A549 (cell line): Measurements from ENCODE around the gene PDHX. TPM values are rescaled to one million over a fixed set of nuclear protein-coding genes. Genes with fewer than 3 reads are reported as not detected.

Source experiments
- ATAC-seq, 2 experiments: fragments of 200-7000 bp in 1 of 2; fragments of >200 bp in 1 of 2; cut with Nextera tagmentation in 1 of 2; cut with Tn5 transposase in 1 of 2; 3 replicates each; pipeline versions ENCODE4 v1.8.0 to v1.9.1; 2018 to 2020; ENCODE audit warnings: mild to moderate bottlenecking in 1 of 2, moderate library complexity in 1 of 2
- CTCF ChIA-PET: fragments of 300-600 bp; sonication (Branson Sonifier 250); formaldehyde crosslinking; extraction: SDS; loops from one replicate; lab custom pipeline; 2021; ENCODE audit warnings: antibody characterized with exemption, inconsistent platforms; lab: Yijun Ruan, JAX
- POLR2A ChIA-PET: fragments of 350-600 bp; formaldehyde crosslinking; extraction: SDS; loops from one replicate; lab custom pipeline; 2021; ENCODE audit warnings: antibody characterized with exemption, inconsistent platforms; lab: Yijun Ruan, JAX
- DNase-seq, 2 experiments: peaks; one replicate each; pipeline versions ENCODE4 v3.0.0 to v3.0.0-alpha.2; 2011 to 2016; ENCODE audit warnings: low read depth in 1 of 2, low spot score in 1 of 2
- FAIRE-seq: peaks from 2 replicates; lab custom pipeline; 2011; peaks lifted over from hg19 to GRCh38; lab: Jason Lieb, UNC
- H3K27ac ChIP-seq, 2 experiments: fragments of >200 bp; sonication (Bioruptor Twin); formaldehyde crosslinking; 3 replicates each; pipeline ENCODE4 v1.5.1; 2016 to 2017
- H3K4me1 ChIP-seq: fragments of >200 bp; sonication (Bioruptor Twin); formaldehyde crosslinking; 3 replicates; pipeline ENCODE4 v1.6.1; 2016
- H3K4me2 ChIP-seq: fragments of >200 bp; sonication (Bioruptor Twin); formaldehyde crosslinking; 3 replicates; pipeline ENCODE4 v1.6.1; 2016
- H3K4me3 ChIP-seq: fragments of >200 bp; sonication (Bioruptor Twin); formaldehyde crosslinking; 3 replicates; pipeline ENCODE4 v1.5.1; 2016
- H3K9me3 ChIP-seq: fragments of >200 bp; sonication (Bioruptor Twin); formaldehyde crosslinking; 3 replicates; pipeline ENCODE4 v1.6.1; 2016
- CBX2 ChIP-seq: fragments of 200-600 bp; sonication (generic); IDR thresholded peaks from 2 replicates; pipeline ENCODE4 v1.6.1; 2016; ENCODE audit warnings: low read depth, mild to moderate bottlenecking, borderline replicate concordance
- CBX8 ChIP-seq: fragments of 200-600 bp; sonication (generic); IDR thresholded peaks from 2 replicates; pipeline ENCODE4 v1.6.1; 2016
- CEBPB ChIP-seq, 2 experiments: fragments of >200 bp in 1 of 2; sonication (Bioruptor Twin) in 1 of 2; formaldehyde crosslinking in 1 of 2; IDR thresholded peaks; 2 replicates each; pipeline ENCODE4 v1.6.1; 2012 to 2016
- EHF ChIP-seq: fragments of 250-450 bp; sonication (Bioruptor Pico); IDR thresholded peaks from 2 replicates; pipeline ENCODE4 v1.5.0; 2020; ENCODE audit warnings: mild to moderate bottlenecking
- ELK1 ChIP-seq: fragments of 150-350 bp; IDR thresholded peaks from 2 replicates; pipeline ENCODE4 v1.6.1; 2014; ENCODE audit warnings: low read depth, mild to moderate bottlenecking, low read length
- FOSB ChIP-seq: fragments of 250-450 bp; sonication (Bioruptor Pico); IDR thresholded peaks from 2 replicates; pipeline ENCODE4 v1.5.0; 2020; ENCODE audit warnings: mild to moderate bottlenecking, moderate library complexity
- HOXB13 ChIP-seq: fragments of 250-450 bp; sonication (Bioruptor Pico); IDR thresholded peaks from 2 replicates; pipeline ENCODE4 v1.5.0; 2020; ENCODE audit warnings: low read depth, mild to moderate bottlenecking, moderate library complexity
- HOXB5 ChIP-seq: fragments of 250-450 bp; sonication (Bioruptor Pico); IDR thresholded peaks from 2 replicates; pipeline ENCODE4 v1.5.0; 2020; ENCODE audit warnings: mild to moderate bottlenecking, moderate library complexity
- JUN ChIP-seq, 2 experiments: fragments of >200 bp; sonication (Bioruptor Twin); formaldehyde crosslinking; IDR thresholded peaks; 2 replicates in 1 of 2; 3 replicates in 1 of 2; pipeline ENCODE4 v1.6.1; 2016 to 2017
- KDM1A ChIP-seq: fragments of 200-600 bp; sonication (generic); IDR thresholded peaks from 2 replicates; pipeline ENCODE4 v1.6.1; 2016; ENCODE audit warnings: low read depth, mild to moderate bottlenecking
- MAZ ChIP-seq: fragments of 150-350 bp; IDR thresholded peaks from 2 replicates; pipeline ENCODE4 v1.6.1; 2014; ENCODE audit warnings: antibody characterized with exemption, low read depth, low read length, borderline replicate concordance
- NFE2L2 ChIP-seq: fragments of 150-350 bp; conservative IDR thresholded peaks from 2 replicates; pipeline ENCODE4 v1.6.1; 2014; ENCODE audit warnings: low read length
- NPAS2 ChIP-seq: fragments of 250-450 bp; sonication (Bioruptor Pico); IDR thresholded peaks from 2 replicates; pipeline ENCODE4 v1.8.0; 2022; ENCODE audit warnings: mild to moderate bottlenecking, moderate library complexity, borderline replicate concordance
- RAD21 ChIP-seq, 2 experiments: fragments of >200 bp in 1 of 2; sonication (Bioruptor Twin) in 1 of 2; formaldehyde crosslinking in 1 of 2; IDR thresholded peaks in 1 of 2; conservative IDR thresholded peaks in 1 of 2; 2 replicates in 1 of 2; 3 replicates in 1 of 2; pipeline ENCODE4 v1.6.1; 2012 to 2018; ENCODE audit warnings: inconsistent platforms in 1 of 2
- RCOR1 ChIP-seq: fragments of 150-350 bp; IDR thresholded peaks from 2 replicates; pipeline ENCODE4 v1.6.1; 2014; ENCODE audit warnings: antibody characterized with exemption, low read length, low read depth
- SMC3 ChIP-seq: fragments of >200 bp; sonication (Bioruptor Twin); formaldehyde crosslinking; IDR thresholded peaks from 3 replicates; pipeline ENCODE4 v1.6.1; 2018; ENCODE audit warnings: inconsistent platforms
- TFCP2L1 ChIP-seq: fragments of 250-450 bp; sonication (Bioruptor Pico); IDR thresholded peaks from 2 replicates; pipeline ENCODE4 v1.5.0; 2021; ENCODE audit warnings: mild to moderate bottlenecking
- TP53 ChIP-seq: fragments of 250-450 bp; sonication (Bioruptor Pico); IDR thresholded peaks from 2 replicates; pipeline ENCODE4 v1.5.0; 2021; ENCODE audit warnings: mild to moderate bottlenecking, moderate library complexity
- ZFP36 ChIP-seq: fragments of 450-650 bp; IDR thresholded peaks from 2 replicates; pipeline ENCODE4 v1.6.1; 2014; ENCODE audit warnings: borderline replicate concordance; ENCODE audit not compliant: partially characterized antibody
- ZNF302 ChIP-seq: fragments of 250-450 bp; sonication (Bioruptor Pico); IDR thresholded peaks from 2 replicates; pipeline ENCODE4 v1.9.0; 2021; ENCODE audit warnings: inconsistent platforms, mild to moderate bottlenecking, moderate library complexity
- WGBS: methylation state at CpG from one replicate; pipeline ENCODE4 v1.1.6; 2017; ENCODE audit errors: missing lambda C conversion rate; 5-methylcytosine and 5-hydroxymethylcytosine counted together
- polyA plus RNA-seq, 4 experiments: library from polyadenylated mRNA; depleted of rRNA in 3 of 4; stranded (reverse); fragments of >200 nt; fragmentation: RNase III in 1 of 4; extraction: RNeasy Plus Mini Kit Qiagen cat#74134 plus additional on column Dnase treatment in 1 of 4; gene quantifications; 2 replicates in 3 of 4; 3 replicates in 1 of 4; pipeline ENCODE4 v1.2.3, GENCODE V29; 2011 to 2017
- TF ChIP-seq, protein P1 (sequence below): fragments of >200 bp; sonication (Bioruptor Twin); formaldehyde crosslinking; IDR thresholded peaks from 3 replicates; pipeline ENCODE4 v1.6.1; 2016

Gene PDHX
- polyA plus RNA-seq, 2 of the 4 experiments (the other 2 are of a cell fraction), result 46.5 to 87.4 TPM

- FAIRE-seq, result peak; percentile 82
- no peak for TF ChIP-seq SMC3
- no peak for TF ChIP-seq TP53 (CRISPR knock-in tag)
- TF ChIP-seq KDM1A, result no peak
- TF ChIP-seq EHF (CRISPR knock-in tag), result no peak
- no peak for TF ChIP-seq HOXB5 (CRISPR knock-in tag)
- no peak for TF ChIP-seq ZNF302 (CRISPR knock-in tag)
- no peak for TF ChIP-seq HOXB13
- TF ChIP-seq CBX2, result no peak
- TF ChIP-seq JUN (IDR thresholded peaks at IDR 0.05), result no peak
- no peak for TF ChIP-seq NPAS2
- TF ChIP-seq CBX8, result no peak
- no peak for TF ChIP-seq RCOR1
- no peak for TF ChIP-seq ELK1
- TF ChIP-seq ZFP36, result no peak
- TF ChIP-seq FOSB (CRISPR knock-in tag), result no peak
- TF ChIP-seq, all 56 proteins: peak for 0
- DNase-seq, result no peak
- WGBS, result 92% methylated on average over 3 of the region's 3 CpGs
- POLR2A ChIA-PET, result no interaction called here
- Histone ChIP-seq H3K9me3 (no peaks in the 10 kb centered on the region), H3K4me3 (no peak overlapping the region), H3K4me2 (no peak overlapping the region), H3K27ac (no peak overlapping the region), H3K4me1 (peaks cover 11% of the 10 kb centered on the region; the same call in 2 of the 3 replicates)
- CTCF ChIA-PET, result no interaction called here
- ATAC-seq, result no peak
Measured at GRCh38 chr11:34957606-34958005, 41.2 kb downstream of the PDHX start.

DNA sequence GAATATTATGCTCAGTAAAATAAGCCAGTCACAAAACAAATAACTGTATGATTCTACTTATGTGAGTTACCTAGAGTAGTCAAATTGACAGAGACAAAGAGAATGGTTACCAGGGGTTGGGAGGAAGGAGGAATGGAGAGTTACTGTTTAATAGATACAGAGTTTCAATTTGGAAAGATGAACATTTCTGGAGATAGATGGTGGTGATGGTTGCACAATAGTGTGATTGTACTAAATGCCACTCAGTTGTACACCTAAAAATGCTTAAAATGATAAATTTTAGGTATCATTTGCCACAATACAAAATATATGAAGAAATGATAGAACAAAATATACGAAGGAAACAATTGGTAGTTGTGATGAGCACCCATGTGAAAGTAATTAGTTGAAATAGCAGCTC is 43.4 kb downstream of the PDHX start:
- TF ChIP-seq CEBPB (IDR thresholded peaks at IDR 0.05) (peak; percentile 28 to 41; a peak in 2 of 4 replicates), CBX2 (no peak), TFCP2L1 (CRISPR knock-in tag) (no peak)
- WGBS, result 82% methylated on average over 1 of the region's 1 CpG
- ATAC-seq (no peak), FAIRE-seq (no peak), DNase-seq (no peak)
- no peaks in the 10 kb centered on the region for H3K9me3 ChIP-seq
- H3K4me1 ChIP-seq, result peaks cover 11% of the 10 kb centered on the region; the same call in 2 of the 3 replicates
- no peak overlapping the region for H3K4me2 ChIP-seq
- no peak overlapping the region for H3K27ac ChIP-seq
- POLR2A ChIA-PET, result no interaction called here
- H3K4me3 ChIP-seq, result no peak overlapping the region
- CTCF ChIA-PET, result interaction anchor here (0.6 to 1.6 kb wide), 3 partner anchors 30 to 60 kb away, joined by 3 to 5 read pairs (median 3); no protein-coding TSS in a partner anchor

GRCh38 chr11:34960277-34960676 is 43.9 kb downstream of the PDHX start:
- no peak for TF ChIP-seq MAZ
- TF ChIP-seq, protein P1, sequence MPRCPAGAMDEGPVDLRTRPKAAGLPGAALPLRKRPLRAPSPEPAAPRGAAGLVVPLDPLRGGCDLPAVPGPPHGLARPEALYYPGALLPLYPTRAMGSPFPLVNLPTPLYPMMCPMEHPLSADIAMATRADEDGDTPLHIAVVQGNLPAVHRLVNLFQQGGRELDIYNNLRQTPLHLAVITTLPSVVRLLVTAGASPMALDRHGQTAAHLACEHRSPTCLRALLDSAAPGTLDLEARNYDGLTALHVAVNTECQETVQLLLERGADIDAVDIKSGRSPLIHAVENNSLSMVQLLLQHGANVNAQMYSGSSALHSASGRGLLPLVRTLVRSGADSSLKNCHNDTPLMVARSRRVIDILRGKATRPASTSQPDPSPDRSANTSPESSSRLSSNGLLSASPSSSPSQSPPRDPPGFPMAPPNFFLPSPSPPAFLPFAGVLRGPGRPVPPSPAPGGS, result no peak
- TF ChIP-seq NFE2L2, result no peak
- no peak for TF ChIP-seq RAD21 (conservative IDR thresholded peaks at IDR 0.05 in 1 of 2, IDR thresholded peaks at IDR 0.05 in 1 of 2)
- H3K27ac ChIP-seq, result no peak overlapping the region
- DNase-seq (no peak), FAIRE-seq (no peak), ATAC-seq (no peak)
- ChIA-PET CTCF (interaction anchor here (0.6 to 1.6 kb wide), 3 partner anchors 28 to 432 kb away, joined by 3 to 5 read pairs (median 3); no protein-coding TSS in a partner anchor), POLR2A (no interaction called here)
- peaks cover 11% of the 10 kb centered on the region; the same call in 2 of the 3 replicates for H3K4me1 ChIP-seq
- no peak overlapping the region for H3K4me2 ChIP-seq
- H3K4me3 ChIP-seq, result no peak overlapping the region
- no peaks in the 10 kb centered on the region for H3K9me3 ChIP-seq
- 77% methylated on average over 4 of the region's 4 CpGs for WGBS
